Myocyte (in vitro differentiated cells): ENCODE data around the gene RDX. TPM values are rescaled to one million over a fixed set of nuclear protein-coding genes. Genes with fewer than 3 reads are reported as not detected.
"Not testable (repeated sequence)": the region's sequence is repeated elsewhere in the genome, so short reads cannot be mapped to it uniquely, and the experiment has no call there.

Experiments
- DNase-seq: peaks from one replicate; pipeline ENCODE4 v3.0.0-alpha.2; 2012; ENCODE audit warnings: low read depth
- polyA plus RNA-seq: library from polyadenylated mRNA; unstranded; fragments of >200 nt; gene quantifications from one replicate; pipeline ENCODE4 v1.2.1, GENCODE V29; 2012; ENCODE audit warnings: missing spikeins
- total RNA-seq: library from RNA; depleted of rRNA; stranded (reverse); fragments of >200 nt; gene quantifications from 2 replicates; pipeline ENCODE4 v1.2.3, GENCODE V29; 2014

RDX gene
- 76.2 and 79.4 TPM in 2 replicates for total RNA-seq
- 22.7 TPM for polyA plus RNA-seq

- peak; percentile 92 for DNase-seq
Measured at GRCh38 chr11:110296226-110297075, at the start of gene RDX. Gene RDX, minus strand, starts transcription at chr11:110296614. Its CDS starts 16,922 bp downstream, at chr11:110279692.

GRCh38 chr11:110345743-110346142, 49.3 kb upstream of the RDX start:
- DNase-seq, result no peak

- no peak for DNase-seq
Measured at GRCh38 chr11:110340436-110340835, 44.0 kb upstream of the RDX start.

- no peak for DNase-seq
Measured at GRCh38 chr11:110339456-110340250, 43.2 kb upstream of the RDX start.

- DNase-seq, result no peak
Measured at GRCh38 chr11:110338684-110339083, 42.3 kb upstream of the RDX start.

- peak; percentile 32 for DNase-seq
Measured at GRCh38 chr11:110337570-110338193, 41.3 kb upstream of the RDX start.

- no peak for DNase-seq
Measured at GRCh38 chr11:110336054-110336453, 39.6 kb upstream of the RDX start.

GRCh38 chr11:110335358-110335757, 38.9 kb upstream of the RDX start:
- no peak for DNase-seq

- DNase-seq, result no peak
Measured at GRCh38 chr11:110331626-110332025, 35.2 kb upstream of the RDX start.

- DNase-seq, result no peak
Measured at GRCh38 chr11:110329445-110329844, 33.0 kb upstream of the RDX start.

- DNase-seq, result no peak
Measured at GRCh38 chr11:110327508-110327907, 31.1 kb upstream of the RDX start.

GRCh38 chr11:110323786-110324185, 27.4 kb upstream of the RDX start:
- no peak for DNase-seq

- DNase-seq, result no peak
Measured at GRCh38 chr11:110319501-110319900, 23.1 kb upstream of the RDX start.

- no peak for DNase-seq
Measured at GRCh38 chr11:110318638-110319404, 22.4 kb upstream of the RDX start.

- no peak for DNase-seq
Measured at GRCh38 chr11:110317516-110317932, 21.1 kb upstream of the RDX start.

GRCh38 chr11:110314366-110315095, 18.1 kb upstream of the RDX start:
- no peak for DNase-seq

GRCh38 chr11:110312670-110313069, 16.3 kb upstream of the RDX start:
- DNase-seq, result no peak

GRCh38 chr11:110311783-110312579, 15.6 kb upstream of the RDX start:
- no peak for DNase-seq

GRCh38 chr11:110308071-110308470, 11.7 kb upstream of the RDX start:
- no peak for DNase-seq

GRCh38 chr11:110306019-110306388, 9.6 kb upstream of the RDX start:
- DNase-seq, result not testable (repeated sequence)
